NOMO-1 treated with DMSO at 0.1 percent for 48 hours (cell line): ENCODE results near the gene TMEM198.

Source experiments
- DNase-seq: peaks from one replicate; lab custom pipeline; 2025; ENCODE audit not compliant: unreplicated experiment; lab: John Stamatoyannopoulos, UW

The TMEM198 gene, protein sequence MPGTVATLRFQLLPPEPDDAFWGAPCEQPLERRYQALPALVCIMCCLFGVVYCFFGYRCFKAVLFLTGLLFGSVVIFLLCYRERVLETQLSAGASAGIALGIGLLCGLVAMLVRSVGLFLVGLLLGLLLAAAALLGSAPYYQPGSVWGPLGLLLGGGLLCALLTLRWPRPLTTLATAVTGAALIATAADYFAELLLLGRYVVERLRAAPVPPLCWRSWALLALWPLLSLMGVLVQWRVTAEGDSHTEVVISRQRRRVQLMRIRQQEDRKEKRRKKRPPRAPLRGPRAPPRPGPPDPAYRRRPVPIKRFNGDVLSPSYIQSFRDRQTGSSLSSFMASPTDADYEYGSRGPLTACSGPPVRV

DNA sequence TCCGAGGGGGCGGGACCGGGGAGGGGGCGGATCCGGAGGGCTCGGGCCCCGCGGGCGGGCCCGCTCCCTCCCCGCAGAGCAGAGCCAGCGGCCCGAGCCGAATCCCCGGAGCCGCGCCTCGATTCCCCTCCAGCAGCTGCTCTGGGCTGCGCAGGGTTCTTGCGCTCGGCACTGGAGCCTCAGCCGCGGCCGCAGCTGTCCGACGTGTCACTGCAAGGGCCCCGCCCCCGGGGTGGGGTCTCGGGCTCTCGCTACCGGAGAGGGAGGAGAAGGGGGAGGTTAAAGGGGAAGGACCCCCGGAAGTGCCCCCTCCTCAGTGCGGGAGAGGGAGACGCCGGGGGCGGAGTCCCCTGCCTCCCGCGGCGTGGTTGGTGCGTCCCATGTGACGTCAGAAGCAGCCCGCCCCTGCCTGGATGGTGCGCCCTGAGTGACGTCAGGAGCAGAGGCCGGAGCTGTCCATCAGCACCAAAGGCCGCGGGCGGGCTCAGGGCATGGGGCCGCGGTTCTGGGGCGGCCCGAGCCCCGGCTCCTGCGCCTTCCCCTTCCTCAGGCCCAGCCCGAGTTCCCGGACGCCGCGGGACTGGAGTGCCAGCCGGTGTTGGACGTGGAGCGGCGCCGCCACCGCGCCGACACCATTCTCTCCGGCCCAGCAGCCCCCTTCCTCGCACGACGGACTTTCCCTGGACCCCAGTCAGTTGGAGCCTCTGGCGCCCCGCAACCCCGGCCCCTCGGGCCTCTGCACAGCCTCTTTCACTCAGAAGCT lies at the start of gene TMEM198, which contains the start of gene CHPF:
Gene TMEM198, plus strand, starts transcription at position 433 of the 763 bp plus-strand sequence. CDS start 700 bp downstream, outside the sequence.
Gene CHPF, minus strand, starts transcription at position 214 of the 763 bp plus-strand sequence. CDS start 271 bp downstream, outside the sequence.
- DNase-seq: peak; percentile 94

DNA sequence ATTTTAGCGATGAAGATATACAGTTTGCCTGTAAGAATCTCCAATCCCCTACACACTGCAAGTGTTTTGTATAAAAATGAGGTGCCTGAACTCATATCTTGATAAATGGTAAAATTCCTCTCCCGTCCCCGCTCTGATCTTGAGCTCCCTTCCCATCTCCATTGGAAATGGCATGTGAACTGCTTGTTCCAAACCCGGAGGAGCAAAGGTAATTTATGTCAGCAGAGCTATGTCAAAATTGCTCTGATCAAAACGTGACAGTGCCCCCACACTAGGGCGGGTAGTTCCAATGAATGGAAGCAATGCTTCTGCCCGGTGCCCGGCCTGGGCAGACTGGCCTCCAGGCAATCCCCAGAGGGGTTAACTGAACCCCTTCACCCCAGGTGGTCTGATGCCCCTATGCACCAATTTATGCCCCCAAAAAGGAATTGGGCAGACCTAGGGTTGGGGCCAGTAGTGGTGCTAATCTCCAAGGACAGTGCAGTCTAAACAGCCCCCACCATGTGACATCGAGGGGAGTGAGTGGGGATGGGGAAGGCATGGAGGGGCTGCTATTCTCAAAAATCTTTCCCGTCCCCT lies 48.8 kb upstream of the TMEM198 start:
- no peak for DNase-seq

DNA sequence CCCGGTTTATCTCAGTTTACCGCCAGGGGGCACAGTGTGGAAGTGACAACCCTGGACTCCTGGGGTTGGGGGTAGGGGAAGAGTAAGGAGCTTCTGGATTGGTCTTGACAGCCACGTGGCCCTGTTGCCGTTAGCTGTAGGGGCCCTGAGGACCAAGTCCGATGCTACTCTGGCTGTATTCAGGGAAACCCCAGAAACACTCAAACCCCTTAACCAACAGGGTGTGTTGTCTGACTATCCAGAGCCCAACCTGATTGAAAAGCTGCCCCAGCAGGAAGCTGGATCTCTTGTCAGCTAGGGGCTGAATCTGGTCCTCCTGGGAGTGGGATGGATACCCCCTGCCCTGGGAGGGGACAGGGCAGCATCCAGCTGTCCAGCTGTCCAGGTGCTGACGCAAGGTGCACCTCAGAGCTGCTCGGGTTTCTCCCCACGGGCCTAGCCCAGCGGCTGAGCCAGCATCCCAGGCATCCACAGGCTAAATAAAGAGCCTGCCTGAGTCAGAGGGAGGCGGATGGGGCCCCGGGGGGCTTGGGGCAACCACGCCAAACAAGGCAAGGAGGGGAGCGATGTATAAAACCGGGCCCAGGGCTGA lies 48.2 kb upstream of the TMEM198 start:
- peak; percentile 59 for DNase-seq

DNA sequence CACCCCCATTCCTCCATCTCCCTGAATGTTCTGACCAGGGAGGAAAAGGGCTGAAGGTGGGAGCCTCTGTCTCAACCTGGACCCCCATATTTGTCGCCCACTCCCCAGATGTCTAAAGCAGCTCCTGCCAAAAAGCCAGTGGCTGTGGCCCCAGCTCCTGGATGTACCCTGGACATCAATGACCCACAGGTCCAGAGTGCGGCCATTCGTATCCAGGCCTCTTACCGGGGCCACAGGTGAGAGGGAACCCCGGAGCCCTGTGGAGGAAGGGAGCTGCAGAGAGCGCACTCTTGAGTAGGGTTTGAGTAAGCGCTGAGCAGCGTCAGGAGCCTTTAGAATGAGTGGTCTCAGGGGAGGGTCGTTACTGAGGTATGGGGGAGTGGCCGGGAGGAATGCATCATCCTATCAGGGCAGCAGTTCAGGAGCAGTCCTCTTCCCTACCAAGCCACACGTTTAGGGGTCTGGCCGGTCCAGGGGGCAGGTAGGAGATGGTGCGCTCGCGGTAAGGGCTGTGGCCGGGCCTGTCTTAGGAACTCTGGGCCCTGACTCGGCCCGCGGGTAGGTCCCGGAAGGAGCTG lies 47.5 kb upstream of the TMEM198 start:
- no peak for DNase-seq

DNA sequence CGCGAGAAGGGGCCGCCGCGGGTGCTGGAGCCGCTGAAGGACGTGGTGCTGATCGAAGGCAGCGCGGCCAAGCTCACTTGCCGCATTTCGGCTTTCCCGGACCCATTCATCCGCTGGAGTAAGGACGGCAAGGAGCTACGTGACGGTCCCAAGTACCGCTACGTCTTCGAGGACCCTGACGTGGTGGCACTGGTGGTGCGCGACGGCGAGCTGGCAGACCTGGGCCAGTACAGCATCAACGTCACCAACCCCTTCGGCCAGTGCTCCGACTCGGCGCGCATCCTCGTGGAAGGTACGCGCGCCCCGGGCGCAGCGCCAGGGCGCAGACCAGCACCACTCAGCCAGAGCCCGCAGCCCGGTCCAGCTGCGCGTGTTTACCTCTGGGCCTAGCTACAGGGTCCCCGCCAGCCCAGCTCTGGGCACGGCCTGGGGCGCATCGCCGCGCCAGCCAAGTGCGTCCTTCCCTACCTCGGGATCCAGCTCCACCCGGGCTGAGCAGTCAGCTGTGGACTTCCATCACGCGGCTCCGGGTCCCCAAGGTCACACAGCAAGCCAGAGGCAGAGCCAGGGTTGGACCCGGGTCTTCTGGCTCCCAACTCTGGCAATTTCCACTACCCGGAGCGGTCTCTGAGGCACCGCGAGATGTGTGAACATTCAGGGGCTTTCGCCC lies 46.9 kb upstream of the TMEM198 start:
- no peak for DNase-seq

DNA sequence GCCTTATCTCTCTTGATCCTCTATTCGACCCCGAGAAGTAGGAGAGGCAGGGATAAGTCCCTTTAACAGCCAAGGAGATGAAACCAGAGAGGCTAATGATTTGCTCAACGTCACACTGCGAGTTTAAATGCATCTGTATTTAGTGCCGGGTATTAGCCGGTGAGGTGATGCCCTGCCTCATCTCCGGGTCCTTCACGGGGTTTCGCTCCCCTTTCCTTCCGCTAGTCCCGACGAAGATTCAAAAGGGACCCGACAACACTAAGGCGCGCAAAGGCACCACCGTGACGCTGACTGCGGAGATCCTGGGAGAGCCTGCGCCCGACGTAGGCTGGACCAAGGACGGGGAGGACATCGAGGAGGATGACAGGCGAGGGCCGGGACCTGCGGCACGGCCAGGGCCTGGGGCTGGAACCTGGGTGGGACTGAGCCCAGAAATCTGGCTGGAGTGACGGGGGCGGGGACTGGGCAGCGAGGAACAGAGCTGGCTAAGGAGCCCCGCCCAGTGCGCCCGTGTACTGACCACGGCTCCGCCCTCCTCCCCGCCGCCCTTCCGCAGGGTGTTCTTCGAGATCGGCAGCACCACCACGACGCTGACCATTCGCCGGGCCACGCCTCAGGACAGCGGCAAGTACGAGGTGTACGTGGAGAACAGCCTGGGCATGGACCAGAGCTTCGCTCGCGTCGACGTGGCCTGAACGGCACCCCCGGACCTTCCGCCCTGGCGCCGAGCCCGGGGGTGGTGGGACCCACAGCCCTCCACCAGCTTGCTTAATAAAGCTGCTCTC lies 46.1 kb upstream of the TMEM198 start:
- DNase-seq: peak; percentile 34

DNA sequence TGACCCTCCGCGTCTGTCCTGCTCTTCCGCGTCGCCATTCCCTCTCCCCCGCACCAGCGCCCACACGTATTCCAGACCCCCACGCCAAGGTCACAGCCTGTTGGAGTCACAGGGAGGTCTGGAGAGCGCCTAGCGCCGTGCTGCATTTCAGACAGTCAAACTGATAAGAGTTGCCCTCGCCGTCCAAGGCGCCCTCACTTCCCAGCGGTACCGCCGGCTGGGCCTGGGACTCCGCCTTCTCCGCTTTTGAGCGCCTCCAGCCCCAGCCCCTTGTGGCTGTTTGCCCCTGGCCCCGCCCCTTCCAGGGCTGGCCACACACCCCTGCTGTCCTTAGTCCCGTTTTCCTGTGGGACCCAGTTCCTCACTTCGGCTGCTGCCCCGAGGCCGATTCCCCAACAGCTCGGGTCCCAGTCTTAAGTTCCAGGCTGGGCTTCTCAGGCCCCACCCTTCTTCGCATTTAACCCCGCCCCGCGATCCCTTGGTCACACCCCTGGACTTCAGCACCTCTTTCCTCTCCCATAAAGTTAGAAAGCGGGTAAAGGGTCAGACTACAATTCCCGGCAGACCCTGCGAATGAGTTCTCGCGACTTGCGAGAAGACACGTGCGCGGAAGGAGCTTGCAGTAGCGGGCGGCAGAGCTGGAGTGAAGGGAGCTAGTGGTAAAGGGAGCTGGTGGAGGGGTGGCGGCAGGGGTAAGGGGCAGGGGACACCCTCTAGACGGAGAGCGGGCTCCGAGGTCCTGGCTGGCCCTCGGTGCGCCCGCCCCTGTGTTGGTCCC lies 45.4 kb upstream of the TMEM198 start, which contains the start of gene GMPPA:
Gene GMPPA, plus strand, starts transcription at position 612 of the 778 bp plus-strand sequence. CDS start 1,085 bp downstream, outside the sequence.
- peak; percentile 97 for DNase-seq

DNA sequence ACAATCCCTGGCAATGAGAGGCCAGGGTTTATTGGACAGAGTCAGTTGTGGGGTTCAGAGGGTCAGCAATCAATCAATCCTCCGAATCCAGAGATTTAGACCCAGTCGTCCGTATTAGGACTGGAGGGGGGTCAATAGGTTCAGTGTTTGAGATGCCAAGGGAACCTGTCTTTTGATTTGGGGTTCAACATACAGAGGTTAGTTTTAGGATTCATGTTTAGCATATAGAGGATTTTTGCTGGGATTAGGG lies 44.8 kb upstream of the TMEM198 start:
- no peak for DNase-seq

DNA sequence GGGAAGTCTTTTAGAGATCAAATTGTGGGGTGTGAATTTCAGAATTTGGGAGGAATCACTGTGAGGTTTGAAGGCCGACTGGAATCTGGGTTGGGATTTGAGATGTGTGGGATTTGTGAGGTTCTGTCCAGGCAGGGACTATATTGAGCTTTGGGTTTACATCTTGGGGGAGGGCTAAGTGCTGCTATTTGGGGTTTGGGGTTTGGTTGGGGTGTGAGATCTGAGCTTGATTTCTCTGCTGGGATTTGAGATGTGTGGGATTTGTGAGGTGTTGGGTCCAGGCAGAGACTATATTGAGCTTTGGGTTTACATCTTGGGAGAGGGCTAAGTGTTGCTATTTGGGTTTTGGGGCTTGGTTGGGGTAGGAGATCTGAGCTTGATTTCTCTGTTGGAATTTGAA lies 44.3 kb upstream of the TMEM198 start:
- DNase-seq: no peak

DNA sequence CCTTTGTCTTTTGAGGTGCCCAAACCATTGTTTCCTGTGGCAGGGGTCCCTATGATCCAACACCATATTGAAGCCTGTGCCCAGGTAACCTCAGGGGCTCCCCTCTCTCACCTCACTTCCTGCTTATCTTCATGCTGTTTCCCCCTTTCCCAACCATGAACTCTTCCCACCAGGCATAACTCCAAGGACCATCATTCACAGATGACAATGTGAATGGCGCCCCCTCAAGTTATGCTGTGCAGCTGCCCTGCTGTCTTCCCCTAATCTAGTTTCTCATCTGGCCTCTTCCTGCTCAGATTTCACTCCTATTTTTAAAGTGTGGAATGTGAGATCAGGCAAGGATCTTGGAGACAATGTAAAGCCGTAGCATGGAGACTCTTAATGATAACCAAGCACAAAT lies 43.7 kb upstream of the TMEM198 start:
- DNase-seq: no peak

DNA sequence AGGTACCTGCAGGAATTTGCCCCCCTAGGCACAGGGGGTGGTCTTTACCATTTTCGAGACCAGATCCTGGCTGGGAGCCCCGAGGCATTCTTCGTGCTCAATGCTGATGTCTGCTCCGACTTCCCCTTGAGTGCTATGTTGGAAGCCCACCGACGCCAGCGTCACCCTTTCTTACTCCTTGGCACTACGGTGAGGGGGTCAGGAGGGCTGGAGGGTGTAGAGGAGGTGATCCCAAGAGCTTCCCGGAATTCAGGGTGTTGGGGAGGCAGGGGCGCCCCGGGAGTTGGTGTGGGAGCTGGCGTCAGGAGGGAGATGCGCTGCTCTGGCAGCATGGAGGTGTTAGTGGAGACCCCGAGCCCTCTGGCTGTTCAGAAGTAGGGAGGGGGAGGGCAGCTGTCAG lies 42.0 kb upstream of the TMEM198 start:
- DNase-seq: no peak

DNA sequence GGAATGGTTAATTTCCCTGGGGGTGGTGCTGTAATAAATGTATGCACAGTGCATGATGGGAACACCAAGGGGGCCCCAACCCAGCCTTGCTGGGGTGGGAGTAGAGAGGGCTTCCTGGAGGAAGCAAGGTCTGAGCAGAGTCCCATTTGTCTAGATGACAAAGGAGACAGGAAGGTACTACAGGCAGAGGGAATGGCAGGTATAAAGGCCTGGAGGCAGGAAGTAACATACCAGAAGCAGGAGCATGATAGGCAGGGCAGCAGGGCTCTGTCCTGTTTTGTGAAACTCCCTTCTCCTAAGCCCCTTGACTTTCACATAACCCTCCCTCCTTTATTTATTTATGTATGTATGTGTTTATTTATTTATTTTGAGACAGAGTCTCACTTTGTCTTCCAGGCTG lies 41.2 kb upstream of the TMEM198 start:
- no peak for DNase-seq

DNA sequence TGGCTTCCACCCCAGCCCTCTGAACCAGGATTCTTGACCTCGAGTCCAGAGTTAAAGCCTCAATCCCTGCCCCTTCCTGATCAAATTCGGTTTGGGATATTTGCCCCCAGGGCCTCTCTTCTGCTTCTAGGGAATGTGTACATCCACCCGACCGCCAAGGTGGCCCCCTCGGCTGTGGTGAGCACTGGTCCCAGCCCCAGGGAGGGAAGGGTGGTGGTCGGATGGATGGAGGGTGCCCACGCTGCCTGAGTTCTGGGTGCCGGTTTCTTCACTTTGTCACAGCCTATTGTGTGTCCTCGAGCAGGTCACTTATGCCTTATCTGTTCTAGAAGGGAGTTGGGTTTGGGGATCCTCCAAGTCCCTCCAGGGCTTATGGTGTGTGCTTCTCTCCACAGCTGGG lies 38.2 kb upstream of the TMEM198 start:
- DNase-seq: no peak

DNA sequence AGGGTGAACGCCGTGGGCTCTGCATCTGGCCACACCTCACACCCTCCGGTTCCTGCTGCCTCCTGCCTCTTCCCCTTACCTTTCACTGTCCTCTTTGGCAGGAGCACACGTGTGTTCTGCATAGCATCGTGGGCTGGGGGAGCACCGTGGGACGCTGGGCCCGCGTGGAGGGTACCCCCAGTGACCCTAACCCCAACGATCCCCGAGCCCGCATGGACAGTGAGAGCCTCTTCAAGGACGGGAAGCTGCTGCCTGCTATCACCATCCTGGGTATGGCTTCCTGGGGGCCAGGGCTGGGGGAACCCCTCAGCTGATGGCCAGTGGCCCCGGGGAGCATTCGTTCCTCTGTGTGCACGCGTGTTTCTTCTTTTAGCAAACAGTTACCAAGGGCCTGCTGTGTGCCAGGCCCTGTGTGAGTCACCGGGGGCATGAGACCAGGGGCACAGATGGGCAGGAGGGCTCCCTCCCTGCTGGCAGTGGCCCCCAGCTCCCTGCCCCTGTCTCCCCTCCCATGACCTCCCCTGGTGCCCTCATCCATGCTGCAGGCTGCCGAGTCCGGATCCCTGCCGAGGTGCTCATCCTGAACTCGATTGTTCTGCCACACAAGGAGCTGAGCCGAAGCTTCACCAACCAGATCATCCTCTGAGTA lies 37.6 kb upstream of the TMEM198 start:
- DNase-seq: no peak

DNA sequence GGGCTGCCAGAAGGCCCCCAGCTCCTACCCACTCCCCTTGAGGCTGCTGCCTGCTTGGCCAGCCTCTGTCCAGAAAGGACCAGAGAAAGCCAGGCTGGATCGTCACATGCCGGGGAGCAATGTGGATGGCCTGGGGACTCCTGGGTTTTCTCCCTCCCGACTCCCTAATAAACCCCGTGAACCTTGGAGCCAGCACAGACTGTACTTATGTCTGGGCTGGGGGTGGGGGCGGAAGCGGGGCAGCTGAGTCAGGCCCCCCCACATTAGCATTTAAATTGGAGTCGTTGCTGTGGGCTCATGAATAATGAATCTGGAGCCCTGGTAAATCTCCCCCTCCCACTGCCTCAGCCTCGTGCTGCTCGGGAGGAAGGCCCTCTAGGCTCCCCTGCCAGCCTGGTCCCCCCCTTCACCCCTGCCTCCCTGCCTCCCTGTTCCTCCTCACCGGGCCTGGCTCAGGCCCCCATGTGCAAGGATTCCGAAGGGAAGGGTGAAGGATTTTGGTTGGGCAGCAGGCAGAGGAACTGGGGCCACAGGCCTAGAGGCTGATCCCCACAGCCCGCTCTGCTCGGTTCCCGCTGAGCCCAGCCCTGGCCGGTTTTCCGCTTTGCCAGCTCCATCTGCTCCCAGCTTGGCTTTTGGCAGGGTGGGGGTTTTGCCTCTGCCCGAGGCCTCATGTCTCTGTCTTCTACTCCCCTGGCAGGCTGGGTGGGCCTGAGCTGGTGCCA lies 36.9 kb upstream of the TMEM198 start:
- no peak for DNase-seq

DNA sequence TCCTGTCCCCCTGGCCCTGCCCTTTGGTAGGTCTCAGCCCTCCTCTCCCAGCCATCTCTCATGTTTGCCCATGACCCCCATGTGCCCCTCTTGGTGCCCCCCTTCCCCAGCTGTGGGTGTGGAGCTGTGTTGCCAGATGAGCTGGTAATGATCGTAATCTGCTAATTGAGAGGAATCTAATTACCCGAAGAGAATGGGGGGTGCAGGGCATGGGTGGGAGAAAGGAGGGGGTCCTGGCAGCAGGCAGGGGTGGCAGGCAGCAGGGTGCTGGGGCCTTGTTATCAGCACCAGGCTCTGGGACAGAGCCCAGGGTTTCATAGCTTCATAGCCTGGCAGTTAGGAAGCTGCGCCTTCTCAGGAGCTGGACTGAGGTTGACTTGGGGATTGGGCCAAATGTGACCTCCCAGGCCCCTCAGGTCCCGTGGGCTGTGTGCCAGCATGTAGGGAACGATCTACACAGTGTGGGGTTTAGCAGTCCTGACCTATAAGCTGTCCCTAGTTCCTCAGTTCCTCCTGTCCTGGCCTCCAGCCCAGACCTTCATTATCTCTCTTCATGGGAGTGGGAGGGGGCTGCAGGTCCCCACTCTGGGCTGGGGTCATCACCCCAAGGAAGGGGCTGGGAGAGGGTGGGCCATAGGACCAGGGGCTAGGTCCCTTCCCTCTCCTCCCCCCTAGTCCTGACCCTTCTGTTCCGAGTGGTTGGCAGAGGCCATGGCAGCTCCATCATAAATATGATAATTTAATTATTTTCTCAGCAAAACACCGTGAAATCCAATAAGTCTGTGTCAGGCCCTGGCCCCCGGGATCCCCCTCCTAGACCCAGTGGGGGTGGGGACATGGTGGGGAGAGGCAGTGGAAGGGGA lies 36.0 kb upstream of the TMEM198 start:
- no peak for DNase-seq

DNA sequence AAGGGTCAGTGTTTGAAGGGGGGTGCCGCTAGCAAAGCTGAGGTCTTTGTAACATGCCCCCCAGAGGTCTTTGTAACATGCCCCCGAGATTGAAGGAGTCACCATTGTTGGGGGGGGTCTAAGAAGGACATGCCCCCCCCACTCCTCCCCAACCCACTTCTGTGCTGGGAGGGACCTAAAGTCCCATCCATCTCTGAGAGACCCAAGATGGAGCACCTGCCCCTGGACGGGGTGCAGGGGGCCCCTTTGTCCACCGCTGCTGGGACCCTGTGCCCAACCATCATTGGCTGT lies 35.4 kb upstream of the TMEM198 start:
- DNase-seq: no peak
